Measurements from ENCODE around the gene CTDSPL.

CTDSPL gene

GRCh38 chr3:37826933-37827332 lies 34.7 kb upstream of the CTDSPL start:
- in situ Hi-C loops (cut with HindIII; ENCODE audit: low sequenced_read_pairs): no loop called here
- TF ChIP-seq CTCF (IDR thresholded peaks at IDR 0.05; ENCODE audit: low read depth, low read length): no peak
- DNase-seq (ENCODE audit: low read depth, low spot score): no peak
- H3K4me3 ChIP-seq (ENCODE audit: low read depth, low read length): no peak overlapping the region

DNA sequence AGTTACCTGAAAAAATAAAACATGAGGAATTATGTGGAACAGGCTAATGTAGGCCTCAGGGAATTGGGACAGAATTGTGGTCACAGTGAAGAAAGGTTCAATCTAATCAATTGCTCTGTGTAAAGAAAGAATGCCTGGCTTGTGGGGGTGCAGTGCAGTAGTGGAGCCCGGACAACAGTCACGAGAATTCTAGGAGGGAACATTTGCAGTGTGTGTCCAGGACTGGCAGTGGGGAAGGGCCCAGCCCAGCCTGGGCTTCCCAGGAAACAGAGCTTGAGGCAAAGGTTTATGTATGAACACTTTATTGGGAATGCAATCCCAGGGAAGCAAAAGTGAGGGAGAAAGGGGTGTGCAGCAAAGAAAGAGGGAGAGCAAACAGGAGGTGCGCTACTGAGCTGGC lies 29.2 kb upstream of the CTDSPL start:
- in situ Hi-C loops (cut with HindIII; ENCODE audit: low sequenced_read_pairs): no loop called here
- no peak overlapping the region for H3K4me3 ChIP-seq (ENCODE audit: low read depth, low read length)
- DNase-seq (ENCODE audit: low read depth, low spot score): no peak
- no peak for TF ChIP-seq CTCF (IDR thresholded peaks at IDR 0.05; ENCODE audit: low read depth, low read length)

DNA sequence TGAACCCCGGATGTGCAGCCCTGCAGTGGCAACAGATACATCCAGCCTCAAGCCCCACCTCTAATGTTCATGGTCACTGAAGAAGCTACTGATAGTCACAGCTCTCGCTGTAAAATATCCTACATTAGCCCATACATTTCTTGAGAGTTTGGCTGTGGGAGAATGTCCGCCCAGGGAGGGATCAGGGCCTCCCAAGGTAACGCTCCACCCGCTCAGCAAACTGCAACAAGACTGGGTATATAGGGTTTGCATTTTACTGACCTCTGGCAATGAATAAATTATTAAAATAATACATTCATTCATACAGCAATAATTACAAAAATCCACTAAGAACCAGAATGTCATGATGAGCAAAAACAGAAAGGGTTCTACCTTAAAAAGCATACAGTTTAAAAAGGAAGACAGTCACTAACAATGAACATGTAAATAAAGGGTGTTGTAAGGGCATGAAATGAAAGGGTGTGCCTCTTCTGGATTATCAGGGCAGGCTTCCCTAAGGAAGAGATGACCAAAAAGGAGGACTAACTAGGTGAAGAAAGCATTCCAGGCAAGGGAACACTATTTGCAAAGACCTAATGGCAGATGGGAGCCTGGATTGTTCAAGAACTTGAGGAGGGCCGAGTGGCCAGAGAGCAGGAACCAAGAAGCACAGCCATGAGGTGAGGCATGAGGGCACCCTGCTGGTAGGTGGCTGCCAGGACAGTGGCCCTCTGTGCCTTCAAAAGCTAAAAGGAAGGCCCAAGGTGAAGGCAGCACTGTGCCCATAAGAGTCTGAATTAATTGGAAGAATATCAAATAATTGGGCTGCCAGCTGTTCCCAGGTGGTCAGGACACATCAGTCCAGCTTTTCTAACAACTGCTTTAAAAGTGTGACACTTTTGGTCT lies 28.1 kb upstream of the CTDSPL start:
- in situ Hi-C loops (cut with HindIII; ENCODE audit: low sequenced_read_pairs): no loop called here
- TF ChIP-seq CTCF (IDR thresholded peaks at IDR 0.05; ENCODE audit: low read depth, low read length): no peak
- H3K4me3 ChIP-seq (ENCODE audit: low read depth, low read length): no peak overlapping the region
- DNase-seq (ENCODE audit: low read depth, low spot score): no peak

DNA sequence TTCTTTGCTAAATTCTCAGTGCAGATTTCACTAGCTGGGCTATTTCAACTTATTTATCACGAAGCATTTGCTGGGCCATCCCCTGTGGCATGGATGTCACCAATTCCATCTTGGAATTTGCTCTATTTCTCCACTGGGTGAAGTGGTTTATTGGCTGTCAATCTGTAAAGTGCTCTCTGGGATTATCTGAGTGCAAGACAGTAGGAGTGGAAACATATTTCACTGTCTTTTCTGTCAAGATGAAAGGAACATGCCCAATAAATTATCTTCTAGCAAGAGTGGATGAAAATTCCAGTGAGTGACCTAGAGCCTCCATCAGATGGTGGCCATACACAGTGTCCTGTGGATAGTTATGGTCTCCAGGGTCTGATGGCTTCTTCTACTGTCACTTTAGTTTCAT lies 25.1 kb upstream of the CTDSPL start:
- no peak for DNase-seq (ENCODE audit: low read depth, low spot score)
- H3K4me3 ChIP-seq (ENCODE audit: low read depth, low read length): no peak overlapping the region
- TF ChIP-seq CTCF (IDR thresholded peaks at IDR 0.05; ENCODE audit: low read depth, low read length): no peak
- in situ Hi-C loops (cut with HindIII; ENCODE audit: low sequenced_read_pairs): no loop called here

DNA sequence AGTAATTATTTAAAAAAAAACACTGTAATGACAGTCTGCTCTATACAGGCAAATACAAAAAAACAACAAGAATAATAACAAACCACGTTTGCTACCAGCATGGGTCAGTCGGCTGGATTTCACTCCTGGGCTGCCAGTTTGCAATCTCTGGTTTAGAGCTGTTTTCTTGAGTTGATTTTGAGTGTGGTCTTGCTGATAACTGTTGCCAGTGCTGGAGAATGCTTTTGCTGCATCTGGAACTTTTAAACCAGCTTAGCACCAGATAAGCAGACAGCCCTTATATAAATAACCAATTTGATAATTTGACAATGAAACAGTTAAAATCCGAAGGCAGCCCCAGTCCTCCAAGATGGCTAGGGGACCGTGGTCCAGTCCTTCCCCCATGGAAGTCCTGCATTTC lies 14.0 kb upstream of the CTDSPL start:
- in situ Hi-C loops (cut with HindIII; ENCODE audit: low sequenced_read_pairs): no loop called here
- no peak for TF ChIP-seq CTCF (IDR thresholded peaks at IDR 0.05; ENCODE audit: low read depth, low read length)
- H3K4me3 ChIP-seq (ENCODE audit: low read depth, low read length): no peak overlapping the region
- no peak for DNase-seq (ENCODE audit: low read depth, low spot score)

- in situ Hi-C loops (cut with HindIII; ENCODE audit: low sequenced_read_pairs): no loop called here
- no peak for TF ChIP-seq CTCF (IDR thresholded peaks at IDR 0.05; ENCODE audit: low read depth, low read length)
- no peak for DNase-seq (ENCODE audit: low read depth, low spot score)
- no peak overlapping the region for H3K4me3 ChIP-seq (ENCODE audit: low read depth, low read length)
Observed at GRCh38 chr3:37849146-37849923, 12.3 kb upstream of the CTDSPL start.
